ENCODE results near the gene RBFOX1.

The RBFOX1 gene

DNA sequence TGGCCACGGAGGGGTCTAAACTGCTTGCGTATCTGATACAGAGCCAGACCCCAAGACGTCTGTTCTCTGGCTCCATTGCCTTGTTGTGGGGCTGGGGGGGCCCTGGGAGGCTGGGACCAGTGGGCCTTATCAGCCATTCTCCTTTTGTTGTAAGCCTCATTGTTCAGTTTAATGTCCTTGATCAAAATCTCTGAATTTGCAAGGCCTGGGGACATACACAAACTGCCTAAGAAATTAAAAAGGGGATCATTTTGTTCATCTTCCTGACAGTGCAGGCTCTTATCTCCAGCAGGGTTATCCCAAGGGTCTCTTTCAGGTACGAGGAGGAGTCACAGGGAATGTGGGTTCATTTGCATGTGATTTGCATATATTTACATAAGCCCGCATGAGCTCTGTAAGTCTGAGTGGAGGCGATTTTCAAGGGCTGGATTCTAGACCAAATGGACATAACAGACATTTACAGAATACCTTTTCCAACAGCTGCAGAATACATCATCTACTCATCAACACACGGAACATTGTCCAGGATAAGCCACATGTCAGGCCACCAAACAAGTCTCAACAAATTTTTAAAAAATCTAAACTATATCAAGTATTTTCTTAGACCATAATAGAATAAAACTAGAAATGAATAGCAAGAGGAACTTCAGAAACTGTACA, 269.8 kb downstream of the RBFOX1 start:
- no peak for DNase-seq (ENCODE audit: low read depth)

DNA sequence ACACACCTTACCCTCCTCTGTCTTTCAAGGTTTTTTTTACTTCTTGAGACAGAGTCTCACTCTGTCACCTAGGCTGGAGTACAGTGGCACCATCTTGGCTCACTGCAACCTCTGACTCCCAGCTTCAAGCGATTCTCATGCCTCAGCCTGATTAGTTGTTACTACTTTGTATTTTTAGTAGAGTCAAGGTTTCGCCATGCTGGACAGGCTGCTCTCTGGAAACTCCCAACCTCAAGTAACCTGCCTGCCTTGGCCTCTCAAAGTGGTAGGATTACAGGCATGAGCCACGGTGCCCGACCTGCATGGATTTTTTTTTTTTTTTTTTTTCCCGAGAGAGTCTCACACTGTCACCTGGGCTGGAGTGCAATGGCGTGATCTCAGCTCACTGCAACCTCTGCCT, 273.2 kb downstream of the RBFOX1 start:
- no peak for DNase-seq (ENCODE audit: low read depth)

DNA sequence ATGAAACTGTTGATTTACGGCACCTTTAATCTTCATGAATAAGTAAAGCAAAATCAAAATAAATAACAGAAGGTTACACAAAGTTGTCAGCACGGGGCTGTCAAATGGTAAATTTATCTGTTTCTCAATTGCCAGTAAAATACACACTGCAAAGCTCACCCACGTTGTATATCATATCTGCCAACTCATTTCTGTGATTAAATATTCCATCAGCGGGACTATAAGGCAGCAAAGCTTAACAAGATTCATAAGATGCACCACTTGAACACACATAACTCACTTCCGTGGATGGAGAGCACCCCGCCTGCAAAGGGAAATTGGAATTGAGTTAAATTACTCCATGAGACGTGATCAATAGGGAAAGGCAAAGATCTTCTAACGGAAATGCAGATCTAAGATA, 280.0 kb downstream of the RBFOX1 start:
- DNase-seq (ENCODE audit: low read depth): no peak

- DNase-seq (ENCODE audit: low read depth): no peak
Measured at GRCh38 chr16:7613518-7613917, 280.9 kb downstream of the RBFOX1 start.

DNA sequence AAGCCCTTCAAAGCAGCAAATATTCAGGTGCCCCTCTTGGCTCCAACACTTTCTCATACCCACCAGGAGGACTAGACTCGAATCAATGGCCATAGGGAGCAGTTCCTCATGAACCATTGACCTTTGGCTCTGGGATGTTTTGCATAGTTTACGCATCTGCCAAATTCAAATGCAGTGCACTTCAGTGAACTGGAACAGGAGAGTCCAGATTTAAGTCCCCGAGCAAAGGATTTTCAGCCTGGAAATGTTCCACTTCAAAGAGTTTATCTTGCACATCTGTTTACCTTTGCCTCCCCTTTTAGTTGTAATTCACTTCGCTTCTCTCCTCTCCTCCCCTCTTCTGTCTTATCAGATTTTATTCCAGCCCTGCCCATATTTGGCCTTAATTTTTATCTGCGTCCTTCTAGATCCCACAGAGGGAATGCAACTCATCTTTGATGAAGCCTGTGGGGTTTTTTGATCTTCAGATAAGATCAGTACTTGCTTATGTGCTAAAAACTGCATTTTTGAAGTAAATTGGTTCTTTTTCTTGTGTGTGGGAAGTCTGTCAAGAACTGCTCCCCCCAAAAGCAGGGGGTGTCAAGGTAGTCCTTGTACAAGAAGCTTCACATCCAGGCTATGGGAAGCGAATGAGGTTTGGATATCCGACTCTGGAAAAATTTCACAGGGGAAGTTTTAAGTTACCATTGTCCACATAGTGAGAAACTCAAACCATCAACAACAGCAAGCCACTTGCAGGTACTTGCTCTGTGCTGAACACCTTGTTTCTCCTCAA, 281.6 kb downstream of the RBFOX1 start:
- DNase-seq (ENCODE audit: low read depth): no peak

DNA sequence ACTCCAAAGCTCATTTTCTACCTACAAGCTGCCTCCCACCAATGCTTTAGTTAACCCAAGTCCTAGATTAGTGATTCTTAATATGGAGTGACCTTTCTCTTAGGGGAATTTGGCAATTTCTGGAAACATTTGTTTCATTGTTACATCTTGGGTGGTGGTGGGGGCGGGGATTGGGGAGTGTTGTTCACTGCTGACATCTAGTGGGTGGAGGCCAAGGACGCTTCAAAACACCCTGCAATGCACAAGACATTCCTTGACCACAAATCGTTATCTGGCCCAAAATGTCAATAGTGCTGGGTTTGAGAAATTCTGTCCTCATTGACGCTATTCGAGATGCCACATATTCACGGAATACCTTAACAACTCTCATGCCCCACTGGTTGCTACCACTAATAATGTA, 282.9 kb downstream of the RBFOX1 start:
- no peak for DNase-seq (ENCODE audit: low read depth)

- no peak for DNase-seq (ENCODE audit: low read depth)
Measured at GRCh38 chr16:7624871-7625766, 292.5 kb downstream of the RBFOX1 start.

DNA sequence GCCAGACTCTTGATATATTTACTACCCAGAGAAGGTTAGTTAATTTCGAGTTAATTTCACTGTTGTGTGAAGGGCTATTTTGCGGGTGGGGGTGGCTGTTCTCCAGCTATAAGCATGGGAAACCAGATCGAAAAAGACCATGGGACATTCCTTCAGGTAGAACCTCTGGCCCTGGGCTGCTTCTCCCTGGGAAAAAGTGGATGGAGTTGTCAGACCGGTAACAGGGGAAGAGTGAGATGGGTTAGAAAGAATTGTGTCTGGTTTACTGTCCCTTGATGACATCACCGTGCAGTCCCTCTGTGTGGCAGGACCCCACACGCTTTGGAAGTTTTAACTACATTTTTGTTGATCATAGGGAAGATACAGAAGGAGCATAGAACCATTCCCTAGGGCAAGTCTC, 296.3 kb downstream of the RBFOX1 start:
- DNase-seq (ENCODE audit: low read depth): no peak

DNA sequence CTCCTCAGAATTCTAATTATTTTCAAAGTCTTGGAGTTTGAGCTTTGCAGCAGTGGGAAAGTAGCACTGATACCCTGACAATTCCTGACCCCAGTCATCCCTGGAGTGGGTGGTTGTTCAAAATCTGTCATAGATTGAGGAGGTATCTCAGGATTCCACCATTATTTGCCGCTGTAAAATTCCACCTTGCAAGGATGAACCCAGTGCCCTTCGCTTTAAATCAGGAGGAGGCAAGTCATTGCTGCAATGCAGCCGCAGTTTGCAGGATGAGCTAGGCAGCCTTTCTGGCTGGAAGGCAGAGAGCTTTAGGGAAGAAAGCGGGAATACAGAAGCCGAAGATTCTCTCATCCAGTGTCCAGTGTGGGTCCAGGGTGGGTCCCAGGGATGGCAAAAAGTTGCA, 296.9 kb downstream of the RBFOX1 start:
- DNase-seq (ENCODE audit: low read depth): no peak

DNA sequence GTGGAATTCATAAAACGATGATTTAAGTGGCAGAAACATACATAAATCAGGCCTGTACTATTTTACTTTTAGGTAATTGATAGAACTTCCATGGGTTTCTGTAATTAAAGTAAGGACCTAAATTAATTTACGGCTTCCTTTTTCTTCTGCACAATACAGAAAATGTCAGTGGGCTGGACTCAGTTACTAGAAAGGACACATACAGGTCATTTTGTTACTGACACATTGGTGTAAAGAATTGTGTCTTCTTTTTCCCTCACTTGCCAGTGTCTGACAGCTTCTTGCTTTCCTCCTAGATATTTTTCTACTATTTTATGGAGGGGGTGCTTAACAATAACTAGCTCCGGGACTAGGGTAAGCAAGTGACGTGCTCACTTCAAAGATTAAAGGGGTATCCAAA, 304.8 kb downstream of the RBFOX1 start:
- no peak for DNase-seq (ENCODE audit: low read depth)

GRCh38 chr16:7638306-7638705, 305.7 kb downstream of the RBFOX1 start:
- no peak for DNase-seq (ENCODE audit: low read depth)

DNA sequence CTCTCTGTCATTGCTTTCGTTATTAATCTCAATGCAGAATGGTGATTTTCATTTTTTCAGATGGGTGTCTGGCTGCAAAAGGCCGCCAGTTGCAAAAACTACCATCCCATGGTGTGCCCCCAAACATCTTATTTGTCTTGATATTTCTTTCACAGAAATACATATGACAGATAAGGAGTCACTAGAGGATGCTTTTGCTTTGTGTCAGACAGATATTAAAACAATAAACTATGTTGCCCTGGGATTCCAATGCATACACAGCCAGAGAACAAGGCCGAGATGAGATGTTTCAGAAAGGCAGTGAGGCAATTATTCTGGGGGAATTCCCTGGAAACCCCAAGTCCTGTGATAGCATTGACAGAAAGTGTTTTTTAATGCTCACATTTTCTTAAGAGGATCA, 307.7 kb downstream of the RBFOX1 start:
- DNase-seq (ENCODE audit: low read depth): no peak

GRCh38 chr16:7644176-7644575, 311.5 kb downstream of the RBFOX1 start:
- DNase-seq (ENCODE audit: low read depth): no peak

DNA sequence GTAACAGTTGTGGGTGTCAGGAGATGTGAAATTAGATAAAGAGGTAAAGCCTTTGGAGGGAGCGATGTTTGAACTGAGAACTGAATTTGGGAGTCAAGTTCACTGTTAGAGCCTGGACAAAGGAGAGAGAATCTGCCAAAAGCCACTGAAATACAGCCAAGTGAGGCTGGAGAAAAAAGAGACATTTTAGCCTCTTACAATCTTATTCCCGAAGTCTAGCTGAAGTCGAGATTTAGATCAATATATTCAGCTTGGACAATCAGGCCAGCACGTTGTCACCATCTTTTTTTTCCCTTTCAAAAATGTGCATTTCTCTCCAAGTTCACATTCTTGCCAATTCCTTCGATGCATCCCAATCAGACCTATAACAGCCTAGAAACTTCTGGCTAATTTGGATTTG, 312.2 kb downstream of the RBFOX1 start:
- DNase-seq (ENCODE audit: low read depth): no peak

DNA sequence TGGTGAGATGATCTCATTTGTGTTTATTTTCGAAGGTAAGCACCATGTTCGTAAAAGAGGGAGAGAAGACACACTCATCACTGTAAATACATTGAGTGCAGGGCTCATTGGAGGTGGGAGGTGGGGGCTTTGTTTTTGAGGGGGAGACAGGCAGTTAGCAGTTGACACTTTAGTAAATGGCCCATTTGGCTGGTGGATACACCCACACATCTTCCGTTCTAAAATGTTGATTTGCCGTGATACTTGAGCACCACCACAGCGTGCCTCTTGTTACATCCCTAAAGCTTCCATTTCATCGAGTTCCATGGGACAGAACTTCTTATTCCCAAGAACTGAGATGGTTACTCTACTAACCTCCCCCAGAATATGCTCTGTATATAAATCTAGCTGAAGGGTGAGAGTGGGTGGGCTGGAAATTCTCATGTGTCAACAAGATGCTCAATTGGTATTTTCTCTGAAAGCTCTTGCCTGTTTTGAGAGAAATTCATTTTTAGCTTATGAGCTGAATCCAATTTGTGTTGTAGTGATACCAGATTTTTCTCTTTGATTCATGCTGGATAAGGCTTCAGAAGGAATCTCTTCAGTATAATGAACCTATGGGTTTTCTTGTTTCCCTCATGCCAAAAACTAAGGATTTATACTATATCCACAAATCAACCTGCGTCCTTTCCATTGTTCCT, 314.3 kb downstream of the RBFOX1 start:
- no peak for DNase-seq (ENCODE audit: low read depth)

GRCh38 chr16:7650431-7650830, 317.8 kb downstream of the RBFOX1 start:
- no peak for DNase-seq (ENCODE audit: low read depth)

- DNase-seq (ENCODE audit: low read depth): no peak
Measured at GRCh38 chr16:7651803-7652570, 319.3 kb downstream of the RBFOX1 start.

DNA sequence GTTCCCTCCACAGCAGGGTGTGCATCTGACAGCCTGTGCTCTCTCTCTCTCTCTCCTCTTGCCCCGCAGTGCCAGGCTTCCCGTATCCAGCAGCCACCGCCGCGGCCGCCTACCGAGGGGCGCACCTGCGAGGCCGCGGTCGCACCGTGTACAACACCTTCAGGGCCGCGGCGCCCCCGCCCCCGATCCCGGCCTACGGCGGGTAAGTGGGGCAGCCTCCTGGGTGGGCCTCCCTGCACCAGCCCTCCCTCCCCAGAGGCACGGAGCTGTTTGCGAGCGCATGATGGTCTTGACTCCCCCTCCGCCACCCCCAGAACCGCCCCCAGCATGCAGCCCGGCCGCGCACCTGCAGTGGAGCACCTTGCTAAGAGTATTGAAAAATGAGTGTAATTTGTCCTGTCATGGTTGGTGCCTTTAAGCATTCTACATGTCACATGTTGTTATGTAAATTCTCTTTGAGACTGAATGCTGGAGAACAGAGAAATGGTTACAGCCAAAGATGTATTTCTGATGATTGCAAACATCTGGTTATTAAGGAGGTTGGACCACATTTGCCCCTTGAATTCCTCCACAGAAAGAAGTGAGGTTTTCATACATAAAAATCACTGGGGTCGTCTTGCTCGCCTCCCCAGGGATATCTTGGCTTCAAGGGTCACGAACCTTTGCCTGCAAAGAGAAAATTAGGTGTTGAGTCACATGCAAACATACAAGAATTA, 321.3 kb downstream of the RBFOX1 start:
- no peak for DNase-seq (ENCODE audit: low read depth)

DNA sequence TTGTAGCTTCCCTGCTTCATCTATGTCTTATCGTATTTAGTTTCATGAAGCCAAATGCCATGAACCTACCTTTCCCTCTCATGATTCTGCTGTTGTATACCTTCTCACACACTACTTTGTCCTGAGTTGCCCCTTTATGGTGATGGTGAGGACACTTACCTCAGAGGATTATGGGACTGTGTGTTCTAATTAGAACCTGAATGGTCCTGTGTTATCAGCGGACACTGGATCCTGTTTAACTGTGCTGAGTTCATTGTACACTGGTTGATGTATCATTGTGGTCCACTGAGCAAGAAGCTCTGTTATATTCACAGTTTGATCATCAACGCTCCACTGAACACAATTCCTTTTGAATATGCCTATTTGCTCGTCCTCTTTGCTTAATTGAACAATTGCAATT, 343.0 kb downstream of the RBFOX1 start:
- DNase-seq (ENCODE audit: low read depth): no peak

DNA sequence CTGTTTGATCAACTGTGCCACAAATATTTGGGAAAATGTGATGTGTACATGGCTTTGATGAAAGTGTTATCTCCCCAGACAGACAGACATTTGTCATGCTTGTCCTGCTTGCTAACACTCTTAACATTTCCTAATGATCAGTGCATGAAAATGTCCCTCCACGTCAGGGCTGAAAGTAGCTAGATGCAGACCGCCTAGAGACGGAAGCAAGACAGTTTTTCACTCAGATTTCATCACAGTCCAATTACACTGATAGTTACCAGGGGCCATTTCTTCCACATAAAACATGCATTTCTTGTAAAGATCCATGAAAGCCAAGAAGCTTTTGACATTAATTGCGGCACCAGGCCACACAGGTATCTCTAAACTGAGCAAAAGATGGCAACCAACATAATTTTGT, 347.7 kb downstream of the RBFOX1 start:
- no peak for DNase-seq (ENCODE audit: low read depth)

DNA sequence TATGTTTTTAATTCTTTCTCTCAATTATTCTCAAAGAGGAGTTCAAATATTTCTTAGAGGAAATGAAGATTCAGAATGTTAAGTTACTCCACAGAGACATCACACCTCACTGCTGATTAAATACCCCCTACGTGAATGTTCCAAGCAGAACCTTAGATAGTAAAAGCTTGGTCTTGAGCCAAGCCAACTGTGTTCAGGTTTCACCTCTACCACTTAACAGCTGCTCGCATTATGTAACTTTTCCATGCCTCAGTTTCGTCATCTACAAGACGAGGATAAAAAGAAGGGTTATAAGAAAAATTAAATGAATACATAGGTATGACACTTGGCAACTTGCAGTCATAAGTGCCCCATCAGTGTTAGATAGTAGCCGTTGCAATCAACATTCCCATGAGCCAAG, 356.2 kb downstream of the RBFOX1 start:
- DNase-seq (ENCODE audit: low read depth): no peak
